Neural cell (in vitro differentiated cells): ENCODE results near the gene PDE4A. TPM values are rescaled to one million over a fixed set of nuclear protein-coding genes. Genes with fewer than 3 reads are reported as not detected.

Experiments used
- H2AFZ ChIP-seq: fragments of 200-600, 300-800 bp; sonication (generic), shearing (Covaris generic); 2 replicates; pipeline ENCODE4 v1.6.0; 2014; ENCODE audit warnings: low read depth, mild to moderate bottlenecking, antibody characterized with exemption, low read length, moderate library complexity
- H3F3A ChIP-seq: fragments of 200-600 bp; shearing (Covaris generic); 2 replicates; pipeline ENCODE4 v1.6.1; 2016; ENCODE audit warnings: mild to moderate bottlenecking, moderate library complexity, mixed read lengths, antibody characterized with exemption, low read length; ENCODE audit not compliant: insufficient read depth, poor library complexity, severe bottlenecking
- H3K27ac ChIP-seq: fragments of 200-600, 300-800 bp; sonication (generic), shearing (Covaris generic); 2 replicates; pipeline ENCODE4 v1.5.1; 2014; ENCODE audit warnings: mild to moderate bottlenecking, low read length, moderate library complexity
- H3K27me3 ChIP-seq: fragments of 300-800, 200-600 bp; sonication (generic), shearing (Covaris generic); 2 replicates; pipeline ENCODE4 v1.6.0; 2014; ENCODE audit warnings: mild to moderate bottlenecking, low read depth, low read length, moderate library complexity; ENCODE audit not compliant: insufficient read depth
- H3K36me3 ChIP-seq: fragments of 300-800, 200-600 bp; sonication (generic), shearing (Covaris generic); 2 replicates; pipeline ENCODE4 v1.5.1; 2014; ENCODE audit warnings: mild to moderate bottlenecking, antibody characterized with exemption, low read length, moderate library complexity; ENCODE audit not compliant: insufficient read depth
- H3K4me2 ChIP-seq: fragments of 300-800, 200-600 bp; sonication (generic), shearing (Covaris generic); 2 replicates; pipeline ENCODE4 v1.6.0; 2014; ENCODE audit warnings: mild to moderate bottlenecking, low read length
- H3K4me3 ChIP-seq: fragments of 300-800, 200-600 bp; sonication (generic), shearing (Covaris generic); 2 replicates; pipeline ENCODE4 v1.5.1; 2014; ENCODE audit warnings: mild to moderate bottlenecking, low read length, moderate library complexity
- H3K79me2 ChIP-seq: fragments of 200-600 bp; shearing (Covaris generic); replicated peaks from 2 replicates; pipeline ENCODE4 v1.6.0; 2014; ENCODE audit warnings: mild to moderate bottlenecking, low read length, moderate library complexity; ENCODE audit not compliant: insufficient read depth
- H3K9ac ChIP-seq: fragments of 300-800, 200-600 bp; sonication (generic), shearing (Covaris generic); 2 replicates; pipeline ENCODE4 v1.6.1; 2016; ENCODE audit warnings: mild to moderate bottlenecking, low read length, mixed read lengths
- H3K9me2 ChIP-seq: fragments of 200-600 bp; shearing (Covaris generic); 2 replicates; pipeline ENCODE4 v1.6.1; 2016; ENCODE audit warnings: mild to moderate bottlenecking, low read length, mixed read lengths; ENCODE audit not compliant: insufficient read depth
- H3K9me3 ChIP-seq: fragments of 200-600, 300-800 bp; sonication (generic), shearing (Covaris generic); 2 replicates; pipeline ENCODE4 v1.6.1; 2016; ENCODE audit warnings: mild to moderate bottlenecking, mixed run types, low read length, moderate library complexity, mixed read lengths
- H4K20me1 ChIP-seq: fragments of 200-600 bp; shearing (Covaris generic); 2 replicates; pipeline ENCODE4 v1.6.1; 2016; ENCODE audit warnings: mild to moderate bottlenecking, mixed run types; ENCODE audit not compliant: insufficient read depth
- CTCF ChIP-seq: fragments of 450-650 bp; IDR thresholded peaks from 2 replicates; pipeline ENCODE4 v1.5.1; 2014; ENCODE audit warnings: antibody characterized with exemption, mild to moderate bottlenecking, moderate library complexity; ENCODE audit not compliant: poor library complexity, severe bottlenecking
- EP300 ChIP-seq: fragments of 450-650 bp; conservative IDR thresholded peaks from 2 replicates; pipeline ENCODE4 v1.6.1; 2014; ENCODE audit warnings: antibody characterized with exemption, mild to moderate bottlenecking, moderate library complexity; ENCODE audit not compliant: poor library complexity, severe bottlenecking
- EZH2 ChIP-seq: fragments of 200-600, 300-800 bp; shearing (Covaris generic), sonication (generic); IDR thresholded peaks from 2 replicates; pipeline ENCODE4 v1.6.1; 2014; ENCODE audit warnings: antibody characterized with exemption, low read length, borderline replicate concordance, mild to moderate bottlenecking; ENCODE audit not compliant: insufficient read depth, poor library complexity, severe bottlenecking
- MXI1 ChIP-seq: fragments of 450-650 bp; conservative IDR thresholded peaks from 2 replicates; pipeline ENCODE4 v1.6.1; 2014; ENCODE audit warnings: antibody characterized with exemption, mild to moderate bottlenecking; ENCODE audit not compliant: poor library complexity, severe bottlenecking
- POLR2AphosphoS5 ChIP-seq: IDR thresholded peaks from 2 replicates; pipeline ENCODE4 v1.6.1; 2012
- RAD21 ChIP-seq: fragments of 450-650 bp; conservative IDR thresholded peaks from 2 replicates; pipeline ENCODE4 v1.6.1; 2014; ENCODE audit warnings: antibody characterized with exemption, mild to moderate bottlenecking, moderate library complexity
- SMC3 ChIP-seq: fragments of 450-650 bp; conservative IDR thresholded peaks from 2 replicates; pipeline ENCODE4 v1.6.1; 2014; ENCODE audit warnings: antibody characterized with exemption, mild to moderate bottlenecking, moderate library complexity; ENCODE audit not compliant: poor library complexity
- TAF1 ChIP-seq: IDR thresholded peaks from 2 replicates; pipeline ENCODE4 v1.6.1; 2012; ENCODE audit warnings: low read depth
- polyA plus RNA-seq: library from polyadenylated mRNA; depleted of rRNA; stranded (reverse); fragments of >200 nt; gene quantifications from 2 replicates; pipeline ENCODE4 v1.2.3, GENCODE V29; 2014
- TF ChIP-seq, protein P1 (sequence below): IDR thresholded peaks from 2 replicates; pipeline ENCODE4 v1.6.1; 2012; ENCODE audit warnings: borderline replicate concordance

The PDE4A gene
- polyA plus RNA-seq, 1 donor from 2014 or later, result 3.4 TPM

DNA sequence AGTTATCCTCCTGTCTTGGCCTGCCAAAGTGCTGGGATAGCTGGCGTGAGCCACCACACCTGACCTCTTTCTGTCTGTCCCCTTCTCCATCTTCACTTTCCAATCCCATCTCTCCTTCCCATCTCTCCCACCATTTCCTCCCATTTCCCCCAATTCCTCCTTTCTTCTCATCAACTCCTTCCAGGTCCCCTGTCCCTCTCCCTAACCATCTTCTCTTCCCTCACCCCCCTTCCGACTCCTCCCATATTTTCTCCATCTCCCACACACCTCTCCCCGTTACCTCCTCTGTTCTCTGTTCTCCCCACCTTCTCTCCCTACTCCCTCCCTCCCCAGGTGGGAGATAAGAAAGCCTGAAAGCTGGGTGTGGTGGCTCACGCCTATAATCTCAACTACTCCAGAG, 42.2 kb downstream of the PDE4A start:
- H4K20me1 ChIP-seq, result no peaks in the 10 kb centered on the region
- no peaks in the 10 kb centered on the region for H3K9me3 ChIP-seq
- no peaks in the 10 kb centered on the region for H3K36me3 ChIP-seq
- no peaks in the 10 kb centered on the region for H3K79me2 ChIP-seq
- H3K27me3 ChIP-seq, result no peaks in the 10 kb centered on the region
- H3K27ac ChIP-seq, result no peak overlapping the region
- no peak overlapping the region for H3K9ac ChIP-seq
- H3K9me2 ChIP-seq, result no peaks in the 10 kb centered on the region
- H2AFZ ChIP-seq, result no peak overlapping the region
- H3F3A ChIP-seq, result no peaks in the 10 kb centered on the region
- no peak overlapping the region for H3K4me3 ChIP-seq
- TF ChIP-seq CTCF (no peak), EP300 (no peak), MXI1 (no peak), TAF1 (no peak), RAD21 (no peak), SMC3 (no peak), POLR2AphosphoS5 (no peak), EZH2 (no peak)
- TF ChIP-seq, protein P1, sequence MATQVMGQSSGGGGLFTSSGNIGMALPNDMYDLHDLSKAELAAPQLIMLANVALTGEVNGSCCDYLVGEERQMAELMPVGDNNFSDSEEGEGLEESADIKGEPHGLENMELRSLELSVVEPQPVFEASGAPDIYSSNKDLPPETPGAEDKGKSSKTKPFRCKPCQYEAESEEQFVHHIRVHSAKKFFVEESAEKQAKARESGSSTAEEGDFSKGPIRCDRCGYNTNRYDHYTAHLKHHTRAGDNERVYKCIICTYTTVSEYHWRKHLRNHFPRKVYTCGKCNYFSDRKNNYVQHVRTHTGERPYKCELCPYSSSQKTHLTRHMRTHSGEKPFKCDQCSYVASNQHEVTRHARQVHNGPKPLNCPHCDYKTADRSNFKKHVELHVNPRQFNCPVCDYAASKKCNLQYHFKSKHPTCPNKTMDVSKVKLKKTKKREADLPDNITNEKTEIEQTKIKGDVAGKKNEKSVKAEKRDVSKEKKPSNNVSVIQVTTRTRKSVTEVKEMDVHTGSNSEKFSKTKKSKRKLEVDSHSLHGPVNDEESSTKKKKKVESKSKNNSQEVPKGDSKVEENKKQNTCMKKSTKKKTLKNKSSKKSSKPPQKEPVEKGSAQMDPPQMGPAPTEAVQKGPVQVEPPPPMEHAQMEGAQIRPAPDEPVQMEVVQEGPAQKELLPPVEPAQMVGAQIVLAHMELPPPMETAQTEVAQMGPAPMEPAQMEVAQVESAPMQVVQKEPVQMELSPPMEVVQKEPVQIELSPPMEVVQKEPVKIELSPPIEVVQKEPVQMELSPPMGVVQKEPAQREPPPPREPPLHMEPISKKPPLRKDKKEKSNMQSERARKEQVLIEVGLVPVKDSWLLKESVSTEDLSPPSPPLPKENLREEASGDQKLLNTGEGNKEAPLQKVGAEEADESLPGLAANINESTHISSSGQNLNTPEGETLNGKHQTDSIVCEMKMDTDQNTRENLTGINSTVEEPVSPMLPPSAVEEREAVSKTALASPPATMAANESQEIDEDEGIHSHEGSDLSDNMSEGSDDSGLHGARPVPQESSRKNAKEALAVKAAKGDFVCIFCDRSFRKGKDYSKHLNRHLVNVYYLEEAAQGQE, result no peak
- no peak overlapping the region for H3K4me2 ChIP-seq

DNA sequence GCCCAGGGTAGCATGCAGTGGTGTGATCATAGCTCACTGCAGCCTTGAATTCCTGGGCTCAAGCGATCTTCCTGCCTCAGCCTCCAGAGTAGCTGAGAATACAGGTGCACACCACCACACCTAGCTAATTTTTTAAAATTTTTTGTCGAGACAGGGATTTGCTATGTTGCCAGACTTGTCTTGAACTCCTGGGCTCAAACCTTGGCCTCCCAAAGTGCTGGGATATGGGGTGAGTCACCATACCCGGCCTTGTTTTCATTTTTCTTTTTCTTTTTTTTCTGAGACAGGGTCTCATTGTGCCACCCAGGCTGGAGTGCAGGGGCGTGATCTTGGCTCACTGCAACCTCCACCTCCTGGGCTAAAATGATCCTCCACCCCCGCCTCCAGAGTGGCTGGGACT, 44.1 kb downstream of the PDE4A start:
- Histone ChIP-seq H3K9me2 (no peaks in the 10 kb centered on the region), H3K4me3 (no peak overlapping the region), H3K4me2 (no peak overlapping the region), H3K9ac (no peak overlapping the region), H4K20me1 (no peaks in the 10 kb centered on the region), H3K36me3 (no peaks in the 10 kb centered on the region), H2AFZ (no peak overlapping the region), H3K9me3 (no peaks in the 10 kb centered on the region), H3F3A (no peaks in the 10 kb centered on the region), H3K27ac (no peak overlapping the region), H3K79me2 (no peaks in the 10 kb centered on the region), H3K27me3 (no peaks in the 10 kb centered on the region)
- TF ChIP-seq MXI1, result no peak
- no peak for TF ChIP-seq EP300
- TF ChIP-seq POLR2AphosphoS5, result no peak
- no peak for TF ChIP-seq EZH2
